Right cardiac atrium (tissue), 5 donors: Measurements from ENCODE around the gene ZNF746. TPM values are rescaled to one million over a fixed set of nuclear protein-coding genes. Genes with fewer than 3 reads are reported as not detected.
"Not testable (repeated sequence)": the region's sequence is repeated elsewhere in the genome, so short reads cannot be mapped to it uniquely, and the experiment has no call there.

Experiments
- ATAC-seq, 2 donors: fragments of 200-7000 bp; cut with Tn5 transposase; one replicate each; pipeline versions ENCODE4 v1.8.0 to v1.9.1; 2020; ENCODE audit warnings: moderate library complexity in 2 of 2, mild to moderate bottlenecking in 1 of 2
- DNase-seq, 3 donors: peaks; one replicate each; pipeline ENCODE4 v3.0.0-alpha.2; 2020
- H3K27ac ChIP-seq: one replicate; pipeline ENCODE4 v1.5.1; 2013; ENCODE audit warnings: mild to moderate bottlenecking, low read length, control low read depth, moderate library complexity
- H3K27me3 ChIP-seq: one replicate; pipeline ENCODE4 v1.6.1; 2013; ENCODE audit not compliant: control insufficient read depth, insufficient read depth
- H3K4me1 ChIP-seq: one replicate; pipeline ENCODE4 v1.6.1; 2013; ENCODE audit warnings: low read length; ENCODE audit not compliant: control insufficient read depth, insufficient read depth
- H3K4me3 ChIP-seq: one replicate; pipeline ENCODE4 v1.5.1; 2013; ENCODE audit warnings: low read length, control low read depth
- H3K9me3 ChIP-seq: one replicate; pipeline ENCODE4 v1.6.1; 2013; ENCODE audit warnings: low read length; ENCODE audit not compliant: control insufficient read depth
- WGBS: extraction: QIAGEN DNeasy Blood & Tissue Kit; methylation state at CpG from one replicate; pipeline ENCODE4 v1.1.7; 2013; 5-methylcytosine and 5-hydroxymethylcytosine counted together
- intact Hi-C, 4 donors: fragments of 100-400 bp; cut with DNase I; formaldehyde crosslinking; loops; one replicate each; pipeline versions ENCODE4 v1.11.0 to v1.14.0; 2022 to 2023
- polyA plus RNA-seq: library from polyadenylated mRNA; stranded (reverse); fragments of 200-250 nt; gene quantifications from one replicate; pipeline ENCODE4 v1.2.3, GENCODE V29; 2013
- total RNA-seq, 4 donors: library from RNA; stranded (reverse); fragmentation: NEBNext Ultra II Directional; extraction: Animal tissue kit (Norgen Biotek cat#: 25700); gene quantifications; one replicate each; pipeline ENCODE4 v1.2.1, GENCODE V29; 2021
- donor health status: healthy with polysubstance abuse.
- donor health status: DM: no; HTN: yes; CAD: no.
- donor health status: DM: no; HTN: no; CAD: no.
- donor health status: DM: no; HTN: yes; CAD: no; lungs with severe emphysema.
- donor health status: DM: yes; HTN: yes; CAD: no.

The ZNF746 gene
- total and polyA plus RNA-seq, 5 donors = 5.0 to 10.7 (median 9.7) TPM

DNA sequence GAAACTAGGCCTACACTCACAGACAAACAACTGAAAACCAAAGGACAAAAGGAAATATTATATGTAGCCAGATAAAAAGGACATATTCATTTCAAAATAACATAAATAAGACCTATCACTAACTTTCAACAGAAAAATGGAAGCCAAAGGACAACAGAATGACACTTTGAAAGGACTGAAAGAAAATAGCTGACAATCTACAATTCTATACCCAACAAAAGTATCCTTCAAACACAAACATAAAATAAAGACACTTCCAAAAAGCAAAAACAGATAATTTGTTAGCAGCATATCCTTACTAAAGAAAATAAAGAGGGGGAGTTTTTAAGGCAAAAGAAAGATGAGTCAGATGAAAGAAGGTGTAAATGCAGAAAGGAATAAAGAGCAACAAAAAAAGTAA is 7.9 kb upstream of the ZNF746 start:
- ATAC-seq (no peak), DNase-seq (no peak)
- H3K27ac ChIP-seq = no peak overlapping the region
- intact Hi-C loops = loop anchor here in 1 of 4 donors (10.0 kb wide), 1 partner anchor 109 kb away; no protein-coding TSS in a partner anchor
- no peaks in the 10 kb centered on the region for H3K27me3 ChIP-seq
- H3K4me3 ChIP-seq = no peak overlapping the region
- H3K4me1 ChIP-seq = no peaks in the 10 kb centered on the region
- H3K9me3 ChIP-seq = peaks cover 2% of the 10 kb centered on the region

- 57% methylated on average over 13 of the region's 13 CpGs for WGBS
- intact Hi-C loops = loop anchor here in 1 of 4 donors (10.0 kb wide), 1 partner anchor 113 kb away; no protein-coding TSS in a partner anchor
- H3K27me3 ChIP-seq = no peaks in the 10 kb centered on the region
- H3K9me3 ChIP-seq = peaks cover 2% of the 10 kb centered on the region
- DNase-seq (no peak), ATAC-seq (no peak)
- no peak overlapping the region for H3K27ac ChIP-seq
- H3K4me3 ChIP-seq = no peak overlapping the region
- H3K4me1 ChIP-seq = no peaks in the 10 kb centered on the region
Measured at GRCh38 chr7:149501651-149502050, 4.0 kb upstream of the ZNF746 start.

DNA sequence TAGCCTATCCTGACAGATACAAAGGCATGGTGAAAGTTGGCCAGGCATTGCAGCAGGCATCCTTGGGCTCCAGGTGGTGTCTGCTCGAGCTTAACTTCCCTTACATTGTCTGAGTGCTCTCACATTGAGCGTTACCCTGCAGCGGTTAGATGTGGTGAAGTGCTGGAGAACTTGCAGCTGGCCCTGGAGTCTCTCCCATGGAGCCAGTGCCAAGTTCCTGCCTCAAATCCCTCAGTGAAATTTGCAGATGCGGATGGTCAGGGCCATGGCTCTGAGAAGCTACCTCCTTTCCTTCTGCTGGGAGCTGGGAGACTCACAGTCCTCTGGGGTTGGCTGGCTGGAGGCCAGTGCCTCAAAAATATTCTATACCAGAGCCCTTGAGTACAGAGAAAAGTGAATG is 3.3 kb upstream of the ZNF746 start:
- DNase-seq = peak in 2 of 3 donors; percentile 64 to 72
- Histone ChIP-seq H3K27ac (no peak overlapping the region), H3K27me3 (no peaks in the 10 kb centered on the region), H3K4me1 (no peaks in the 10 kb centered on the region), H3K9me3 (no peaks in the 10 kb centered on the region), H3K4me3 (no peak overlapping the region)
- ATAC-seq = no peak
- 58% methylated on average over 4 of the region's 4 CpGs for WGBS
- intact Hi-C loops = loop anchor here in 1 of 4 donors (10.0 kb wide), 1 partner anchor 114 kb away; no protein-coding TSS in a partner anchor

DNA sequence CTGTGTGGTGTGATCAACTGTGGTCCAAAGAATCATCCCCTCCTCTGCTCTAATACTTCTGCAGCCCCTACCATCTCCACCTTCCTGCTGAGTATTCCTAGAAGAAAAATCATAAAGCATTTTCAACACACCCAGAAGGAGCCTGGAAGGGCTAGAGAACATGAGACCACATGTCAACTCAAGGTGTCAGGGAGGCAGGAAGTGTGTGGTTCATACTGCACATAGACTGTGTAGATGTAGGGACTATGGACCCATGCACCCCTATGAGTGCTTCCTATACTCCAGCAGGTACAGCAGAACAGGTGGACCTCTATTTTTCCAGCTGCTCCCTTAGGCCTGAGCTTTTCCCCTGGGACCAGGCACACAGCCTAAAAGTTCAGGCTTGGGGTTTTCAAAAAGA is 2.6 kb upstream of the ZNF746 start:
- no peak for ATAC-seq
- Histone ChIP-seq H3K27ac (no peak overlapping the region), H3K9me3 (no peaks in the 10 kb centered on the region), H3K4me1 (no peaks in the 10 kb centered on the region), H3K27me3 (no peaks in the 10 kb centered on the region), H3K4me3 (no peak overlapping the region)
- DNase-seq = no peak
- intact Hi-C loops = loop anchor here in 1 of 4 donors (10.0 kb wide), 1 partner anchor 115 kb away; no protein-coding TSS in a partner anchor

- WGBS = 90% methylated on average over 6 of the region's 6 CpGs
- DNase-seq (no peak), ATAC-seq (no peak)
- Histone ChIP-seq H3K4me3 (no peak overlapping the region), H3K9me3 (no peaks in the 10 kb centered on the region), H3K4me1 (no peaks in the 10 kb centered on the region), H3K27me3 (no peaks in the 10 kb centered on the region), H3K27ac (no peak overlapping the region)
- intact Hi-C loops = no loop called here
Measured at GRCh38 chr7:149498811-149499210, 1.2 kb upstream of the ZNF746 start.

DNA sequence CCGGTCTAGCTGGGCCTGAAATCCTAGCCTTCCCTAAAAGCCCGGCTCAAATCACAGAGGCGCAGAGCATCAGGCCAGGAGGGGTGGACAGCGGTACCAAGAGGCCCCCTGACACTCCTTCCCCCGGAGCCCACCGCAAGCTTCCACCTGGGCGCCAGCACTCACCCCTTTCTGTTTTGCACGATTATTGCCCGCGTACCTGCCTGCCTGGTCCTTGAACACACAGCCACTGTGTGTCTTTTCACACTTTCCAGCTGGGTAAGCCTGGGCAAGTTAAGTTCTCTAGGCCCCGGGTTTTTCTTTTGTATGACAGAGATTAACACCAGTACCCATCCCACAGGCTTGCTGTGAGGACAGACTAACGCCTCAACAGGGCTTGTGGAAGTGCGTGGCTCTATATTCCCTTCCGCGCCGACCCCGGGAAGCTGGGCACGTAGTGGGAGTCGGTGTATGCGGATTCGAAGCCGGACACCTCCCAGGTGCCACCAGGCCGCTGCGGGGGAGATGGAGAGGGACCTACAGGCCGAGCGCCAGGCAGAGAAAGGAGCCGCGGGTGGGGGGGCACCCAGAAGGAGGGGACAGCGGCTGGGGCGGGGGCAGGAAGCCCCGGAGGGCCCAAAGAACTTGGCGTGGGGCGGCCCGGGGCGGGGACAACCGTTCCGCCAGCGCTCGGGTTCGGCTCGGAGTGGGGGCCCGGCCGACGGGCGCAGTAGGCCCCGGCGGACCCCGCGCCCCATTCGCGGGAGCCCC is 792 bp downstream of the ZNF746 start:
- intact Hi-C loops = no loop called here
- Histone ChIP-seq H3K4me1 (no peaks in the 10 kb centered on the region), H3K27ac (peak overlapping the region; percentile 91), H3K9me3 (no peaks in the 10 kb centered on the region), H3K4me3 (peak overlapping the region; percentile 98), H3K27me3 (no peaks in the 10 kb centered on the region)
- ATAC-seq = peak; percentile 52 to 65
- DNase-seq = peak; percentile 74 to 88 (median 84)
- WGBS = 3% methylated on average over 51 of the region's 51 CpGs

GRCh38 chr7:149495785-149496641 is 1.6 kb downstream of the ZNF746 start:
- ATAC-seq (peak; percentile 47 to 58), DNase-seq (peak; percentile 86 to 93 (median 87))
- WGBS = 37% methylated on average over 12 of the region's 13 CpGs
- Histone ChIP-seq H3K9me3 (no peaks in the 10 kb centered on the region), H3K4me3 (peak overlapping the region; percentile 98), H3K4me1 (no peaks in the 10 kb centered on the region), H3K27me3 (no peaks in the 10 kb centered on the region), H3K27ac (no peak overlapping the region)
- intact Hi-C loops = no loop called here

DNA sequence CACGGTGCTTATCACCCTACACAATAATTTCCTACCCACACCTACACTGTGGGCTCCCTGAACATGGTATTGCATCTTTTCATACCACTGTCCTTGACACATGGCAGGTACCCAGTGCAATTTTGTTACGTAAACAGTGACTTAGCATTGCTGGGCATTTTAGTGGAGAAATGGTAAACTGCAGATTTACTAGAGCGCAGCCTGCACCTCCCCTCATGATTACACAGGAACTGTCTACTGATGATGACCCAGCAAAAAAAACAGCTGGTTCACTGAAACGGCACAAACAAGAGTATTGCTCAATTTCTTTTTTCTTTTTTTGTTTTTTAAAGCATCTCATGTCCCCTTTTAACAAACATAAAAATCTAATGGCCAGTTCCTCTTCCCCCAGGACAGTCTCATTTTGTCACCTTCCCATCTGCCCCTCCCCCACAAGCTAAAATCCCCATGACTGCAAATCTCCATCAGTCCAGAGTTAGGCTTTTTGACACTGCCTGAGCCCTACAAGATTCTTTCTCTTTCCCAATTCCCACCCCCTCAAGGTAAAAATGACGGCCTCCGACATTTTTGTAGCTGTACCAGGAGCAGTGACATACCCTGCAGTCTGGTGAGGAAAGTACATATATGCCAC is 2.8 kb downstream of the ZNF746 start:
- WGBS = 79% methylated on average over 6 of the region's 6 CpGs
- ATAC-seq = no peak
- DNase-seq = no peak
- intact Hi-C loops = no loop called here
- Histone ChIP-seq H3K4me1 (no peaks in the 10 kb centered on the region), H3K27me3 (no peaks in the 10 kb centered on the region), H3K4me3 (no peak overlapping the region), H3K9me3 (no peaks in the 10 kb centered on the region), H3K27ac (no peak overlapping the region)

DNA sequence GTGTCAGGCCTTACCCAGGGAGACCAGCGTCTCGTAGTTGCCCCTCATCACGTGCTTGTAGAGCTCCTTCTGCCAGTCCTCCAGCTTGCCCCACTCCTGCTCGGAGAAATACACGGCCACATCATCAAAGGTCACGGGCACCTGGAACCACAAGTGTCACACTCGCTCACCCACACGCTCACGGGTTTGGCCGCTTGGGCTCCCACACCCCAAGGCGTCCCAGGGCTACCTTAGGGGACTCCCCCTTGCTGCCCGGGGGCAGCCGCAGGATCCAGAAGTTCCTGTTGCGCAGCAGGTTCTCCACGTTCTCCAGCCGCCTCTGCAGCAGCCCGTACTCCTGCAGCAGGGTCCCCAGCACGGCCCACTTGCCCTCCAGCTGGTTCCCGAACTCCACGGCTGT is 3.6 kb downstream of the ZNF746 start:
- intact Hi-C loops, H3K4me3 ChIP-seq, ATAC-seq, H3K9me3 ChIP-seq, H3K4me1 ChIP-seq, H3K27ac ChIP-seq, H3K27me3 ChIP-seq: not testable (repeated sequence)
- DNase-seq = peak in 1 of 3 donors; percentile 54
- WGBS = 95% methylated on average over 18 of the region's 20 CpGs

DNA sequence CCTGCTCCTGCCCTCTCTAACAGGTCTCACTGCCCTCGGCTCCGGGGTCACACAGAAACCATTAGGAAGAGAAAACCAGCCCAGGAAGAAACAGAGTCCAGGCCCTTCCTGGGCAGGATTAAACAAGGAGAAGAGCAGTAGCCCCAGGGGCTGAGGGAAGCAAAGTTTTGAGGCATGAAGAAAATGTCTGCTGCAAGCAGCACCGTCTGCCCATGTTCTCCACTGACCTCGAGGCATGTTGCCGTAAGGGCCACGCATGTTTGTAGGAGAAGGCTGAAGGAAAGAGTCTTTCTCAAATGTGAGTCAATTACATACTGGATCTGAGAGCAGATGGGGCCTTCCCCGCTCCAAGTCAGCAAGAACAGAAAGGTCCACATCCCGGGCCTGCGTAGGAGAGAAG is 4.2 kb downstream of the ZNF746 start:
- H3K27me3 ChIP-seq = no peaks in the 10 kb centered on the region
- DNase-seq (no peak), ATAC-seq (no peak)
- no peak overlapping the region for H3K27ac ChIP-seq
- no peaks in the 10 kb centered on the region for H3K4me1 ChIP-seq
- intact Hi-C loops = no loop called here
- 96% methylated on average over 9 of the region's 9 CpGs for WGBS
- no peaks in the 10 kb centered on the region for H3K9me3 ChIP-seq
- no peak overlapping the region for H3K4me3 ChIP-seq
